Activated CD4-positive, alpha-beta memory T cell treated with anti-CD3 and anti-CD28 coated beads, Interleukin-2, amount 10 ng/mL, durations not matched to agents 7 days and 5 days (primary cell): ENCODE measurements around the gene CENPN. TPM values are rescaled to one million over a fixed set of nuclear protein-coding genes. Genes with fewer than 3 reads are reported as not detected.

Experiments
- CTCF ChIA-PET: fragments of 350-600 bp; sonication (Branson Sonifier 250); formaldehyde crosslinking; loops from one replicate; lab custom pipeline; 2021; ENCODE audit warnings: antibody characterized with exemption, inconsistent platforms; lab: Charles Lee
- POLR2A ChIA-PET: fragments of 350-600 bp; sonication (Branson Sonifier 250); formaldehyde crosslinking; loops from one replicate; lab custom pipeline; 2021; ENCODE audit warnings: antibody characterized with exemption; lab: Charles Lee
- DNase-seq: peaks from one replicate; pipeline ENCODE4 v3.0.0-alpha.2; 2020
- H3K27ac Mint-ChIP-seq: one replicate; pipeline ENCODE4 v1.8.0; 2021; ENCODE audit warnings: mild to moderate bottlenecking, mixed read lengths
- H3K27me3 Mint-ChIP-seq: one replicate; pipeline ENCODE4 v1.8.0; 2021; ENCODE audit warnings: mixed read lengths
- H3K36me3 Mint-ChIP-seq: one replicate; pipeline ENCODE4 v1.8.0; 2021; ENCODE audit warnings: low read depth, mixed read lengths
- H3K4me1 Mint-ChIP-seq: one replicate; pipeline ENCODE4 v1.8.0; 2021; ENCODE audit warnings: mixed read lengths
- H3K4me3 Mint-ChIP-seq: one replicate; pipeline ENCODE4 v1.8.0; 2021; ENCODE audit warnings: mild to moderate bottlenecking, mixed read lengths
- H3K9me3 Mint-ChIP-seq: one replicate; pipeline ENCODE4 v1.8.0; 2021; ENCODE audit warnings: mixed read lengths
- total RNA-seq, 2 experiments: library from RNA; stranded (reverse); gene quantifications; one replicate each; pipeline ENCODE4 v1.2.3, GENCODE V29; 2021

CENPN gene
- total RNA-seq, 2 experiments from 2014 or later: 62.2 to 66.9 TPM

GRCh38 chr16:80981103-80981502 lies 25.9 kb upstream of the CENPN start:
- Mint-ChIP-seq H3K27ac (no peak overlapping the region), H3K36me3 (peaks cover 33% of the 10 kb centered on the region)

GRCh38 chr16:80982646-80983045 lies 24.4 kb upstream of the CENPN start:
- Mint-ChIP-seq H3K9me3 (no peaks in the 10 kb centered on the region), H3K27me3 (no peaks in the 10 kb centered on the region), H3K4me1 (peaks cover 13% of the 10 kb centered on the region), H3K4me3 (no peak overlapping the region), H3K27ac (no peak overlapping the region), H3K36me3 (peaks cover 35% of the 10 kb centered on the region)
- DNase-seq: no peak
- ChIA-PET POLR2A (no interaction called here), CTCF (no interaction called here)

More at GRCh38 chr16:80981103-80981502, 25.9 kb upstream of the CENPN start:
- Mint-ChIP-seq H3K27me3 (no peaks in the 10 kb centered on the region), H3K4me1 (peaks cover 4% of the 10 kb centered on the region), H3K4me3 (no peak overlapping the region), H3K9me3 (no peaks in the 10 kb centered on the region)
- DNase-seq: no peak
- CTCF ChIA-PET: no interaction called here
- POLR2A ChIA-PET: no interaction called here

- Mint-ChIP-seq H3K27ac (no peak overlapping the region), H3K9me3 (no peaks in the 10 kb centered on the region), H3K27me3 (no peaks in the 10 kb centered on the region), H3K36me3 (peaks cover 29% of the 10 kb centered on the region), H3K4me1 (peaks cover 13% of the 10 kb centered on the region), H3K4me3 (no peak overlapping the region)
- DNase-seq: no peak
- CTCF ChIA-PET: no interaction called here
- POLR2A ChIA-PET: no interaction called here
These were observed 22.7 kb upstream of the CENPN start for GRCh38 chr16:80984124-80984892.

GRCh38 chr16:80985611-80986010 lies 21.4 kb upstream of the CENPN start:
- Mint-ChIP-seq H3K4me3 (no peak overlapping the region), H3K27ac (no peak overlapping the region), H3K4me1 (peaks cover 18% of the 10 kb centered on the region), H3K27me3 (no peaks in the 10 kb centered on the region), H3K9me3 (no peaks in the 10 kb centered on the region), H3K36me3 (peaks cover 34% of the 10 kb centered on the region)
- no peak for DNase-seq
- ChIA-PET POLR2A (interaction anchor here (0.7 to 1.0 kb wide), 2 partner anchors 24 to 88 kb away, joined by 3 read pairs; no protein-coding TSS in a partner anchor), CTCF (interaction anchor here (1.0 kb wide), 1 partner anchor 11 kb away, joined by 9 read pairs; no protein-coding TSS in a partner anchor)

GRCh38 chr16:80986557-80986956 lies 20.5 kb upstream of the CENPN start:
- Mint-ChIP-seq H3K36me3 (peaks cover 35% of the 10 kb centered on the region), H3K9me3 (no peaks in the 10 kb centered on the region), H3K4me3 (no peak overlapping the region), H3K27me3 (no peaks in the 10 kb centered on the region), H3K27ac (no peak overlapping the region), H3K4me1 (peaks cover 20% of the 10 kb centered on the region)
- ChIA-PET CTCF (no interaction called here), POLR2A (no interaction called here)
- DNase-seq: no peak

GRCh38 chr16:80988756-80989155 lies 18.3 kb upstream of the CENPN start:
- H3K9me3 Mint-ChIP-seq: no peaks in the 10 kb centered on the region
- H3K4me3 Mint-ChIP-seq: no peak overlapping the region
- DNase-seq: no peak
- ChIA-PET CTCF (interaction anchor here (1.8 kb wide), 1 partner anchor 14 kb away, joined by 4 read pairs; no protein-coding TSS in a partner anchor), POLR2A (interaction anchor here (1.6 kb wide), 1 partner anchor 9 kb away, joined by 6 read pairs; no protein-coding TSS in a partner anchor)
- H3K36me3 Mint-ChIP-seq: peaks cover 43% of the 10 kb centered on the region
- H3K27ac Mint-ChIP-seq: no peak overlapping the region
- H3K4me1 Mint-ChIP-seq: peaks cover 30% of the 10 kb centered on the region
- H3K27me3 Mint-ChIP-seq: no peaks in the 10 kb centered on the region

- Mint-ChIP-seq H3K4me1 (peaks cover 41% of the 10 kb centered on the region), H3K4me3 (no peak overlapping the region), H3K9me3 (no peaks in the 10 kb centered on the region), H3K27ac (no peak overlapping the region), H3K36me3 (peaks cover 49% of the 10 kb centered on the region), H3K27me3 (no peaks in the 10 kb centered on the region)
- no peak for DNase-seq
- CTCF ChIA-PET: interaction anchor here (0.8 to 1.5 kb wide), 2 partner anchors 14 to 15 kb away, joined by 3 to 4 read pairs; no protein-coding TSS in a partner anchor
- POLR2A ChIA-PET: no interaction called here
These were observed 17.2 kb upstream of the CENPN start for GRCh38 chr16:80989801-80990200.

- H3K27me3 Mint-ChIP-seq: no peaks in the 10 kb centered on the region
- peaks cover 54% of the 10 kb centered on the region for H3K36me3 Mint-ChIP-seq
- H3K4me1 Mint-ChIP-seq: peaks cover 44% of the 10 kb centered on the region
- H3K9me3 Mint-ChIP-seq: no peaks in the 10 kb centered on the region
- ChIA-PET POLR2A (no interaction called here), CTCF (interaction anchor here (1.5 kb wide), 1 partner anchor 13 kb away, joined by 3 read pairs; no protein-coding TSS in a partner anchor)
- H3K27ac Mint-ChIP-seq: no peak overlapping the region
- no peak for DNase-seq
- no peak overlapping the region for H3K4me3 Mint-ChIP-seq
These were observed 16.4 kb upstream of the CENPN start for GRCh38 chr16:80990577-80990976.

GRCh38 chr16:80990978-80991377 lies 16.0 kb upstream of the CENPN start:
- Mint-ChIP-seq H3K27ac (no peak overlapping the region), H3K27me3 (no peaks in the 10 kb centered on the region), H3K36me3 (peaks cover 56% of the 10 kb centered on the region), H3K4me3 (no peak overlapping the region), H3K4me1 (peaks cover 46% of the 10 kb centered on the region), H3K9me3 (no peaks in the 10 kb centered on the region)
- DNase-seq: no peak
- POLR2A ChIA-PET: no interaction called here
- CTCF ChIA-PET: interaction anchor here (1.5 kb wide), 1 partner anchor 13 kb away, joined by 3 read pairs; no protein-coding TSS in a partner anchor

- Mint-ChIP-seq H3K36me3 (peaks cover 55% of the 10 kb centered on the region), H3K9me3 (no peaks in the 10 kb centered on the region), H3K27ac (no peak overlapping the region), H3K4me1 (peaks cover 46% of the 10 kb centered on the region), H3K4me3 (no peak overlapping the region), H3K27me3 (no peaks in the 10 kb centered on the region)
- CTCF ChIA-PET: no interaction called here
- POLR2A ChIA-PET: no interaction called here
- DNase-seq: no peak
These were observed 15.1 kb upstream of the CENPN start for GRCh38 chr16:80991792-80992430.

- H3K36me3 Mint-ChIP-seq: peaks cover 52% of the 10 kb centered on the region
- POLR2A ChIA-PET: interaction anchor here (1.5 to 1.7 kb wide), 3 partner anchors 12 to 18 kb away, joined by 3 to 11 read pairs (median 6); partner anchors contain the start of genes CENPN and CMC2
- H3K4me1 Mint-ChIP-seq: peaks cover 48% of the 10 kb centered on the region
- CTCF ChIA-PET: interaction anchor here (2.2 to 2.5 kb wide), 2 partner anchors 11 to 14 kb away, joined by 7 read pairs; partner anchors contain the start of genes CENPN and CMC2
- no peaks in the 10 kb centered on the region for H3K27me3 Mint-ChIP-seq
- no peak overlapping the region for H3K4me3 Mint-ChIP-seq
- no peaks in the 10 kb centered on the region for H3K9me3 Mint-ChIP-seq
- H3K27ac Mint-ChIP-seq: no peak overlapping the region
- DNase-seq: no peak
These were observed 14.2 kb upstream of the CENPN start for GRCh38 chr16:80992676-80993293.

GRCh38 chr16:80993307-80993706 lies 13.7 kb upstream of the CENPN start:
- Mint-ChIP-seq H3K36me3 (peaks cover 54% of the 10 kb centered on the region), H3K4me3 (no peak overlapping the region)

More at GRCh38 chr16:80993307-80993706, 13.7 kb upstream of the CENPN start:
- ChIA-PET POLR2A (interaction anchor here (1.5 to 1.7 kb wide), 3 partner anchors 11 to 18 kb away, joined by 3 to 11 read pairs (median 6); partner anchors contain the start of genes CENPN and CMC2), CTCF (interaction anchor here (1.2 to 2.5 kb wide), 3 partner anchors 11 to 466 kb away, joined by 5 to 7 read pairs (median 7); partner anchors contain the start of genes CENPN and CMC2)
- peaks cover 53% of the 10 kb centered on the region for H3K4me1 Mint-ChIP-seq
- no peak overlapping the region for H3K27ac Mint-ChIP-seq
- no peaks in the 10 kb centered on the region for H3K9me3 Mint-ChIP-seq
- H3K27me3 Mint-ChIP-seq: no peaks in the 10 kb centered on the region
- no peak for DNase-seq
